ENCODE measurements around the gene STX2.
"Not testable (repeated sequence)": the region's sequence is repeated elsewhere in the genome, so short reads cannot be mapped to it uniquely, and the experiment has no call there.

DNA sequence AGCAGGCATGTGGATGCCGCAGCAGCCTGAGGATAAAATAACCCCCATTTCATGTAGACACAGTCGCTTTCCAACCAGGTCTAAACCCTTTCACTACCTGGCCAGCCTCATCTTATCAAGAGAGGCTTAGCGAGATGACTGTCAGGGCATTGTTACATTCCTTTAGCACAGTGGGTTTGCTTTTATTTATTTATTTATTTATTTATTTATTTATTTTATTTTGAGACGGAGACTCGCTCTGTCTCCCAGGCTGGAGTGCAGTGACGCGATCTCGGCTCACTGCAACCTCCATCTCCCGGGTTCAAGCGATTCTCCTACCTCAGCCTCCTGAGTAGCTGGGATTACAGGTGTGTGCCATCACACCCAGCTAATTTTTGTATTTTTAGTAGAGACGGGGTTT is 87.0 kb downstream of the STX2 start:
- TF ChIP-seq RFX5 (IDR thresholded peaks at IDR 0.05); POLR2A (IDR thresholded peaks at IDR 0.05; ENCODE audit: low read length); CBX8 (IDR thresholded peaks at IDR 0.05); CBX2 (IDR thresholded peaks at IDR 0.05; ENCODE audit: borderline replicate concordance, low read depth): not testable (repeated sequence)

Data from A549 (cell line).